H54 (cell line): ENCODE data around the gene LAMA2.

Experiments
- DNase-seq: peaks from one replicate; pipeline ENCODE4 v3.0.0; 2011; ENCODE audit warnings: low spot score, mixed read lengths; ENCODE audit not compliant: insufficient read length
- FAIRE-seq: peaks from 3 replicates; lab custom pipeline; 2011; peaks lifted over from hg19 to GRCh38; lab: Jason Lieb, UNC
- POLR2A ChIP-seq: IDR thresholded peaks from 2 replicates; pipeline ENCODE4 v1.6.1; 2011; ENCODE audit warnings: low read depth, mild to moderate bottlenecking, low read length

Gene LAMA2

GRCh38 chr6:129096651-129097290, 213.8 kb downstream of the LAMA2 start:
- DNase-seq (no peak), FAIRE-seq (no peak)
- TF ChIP-seq POLR2A: no peak

GRCh38 chr6:129098061-129098553, 215.2 kb downstream of the LAMA2 start:
- FAIRE-seq (no peak), DNase-seq (no peak)
- TF ChIP-seq POLR2A: no peak

- TF ChIP-seq POLR2A: no peak
- DNase-seq (no peak), FAIRE-seq (no peak)
Measured at GRCh38 chr6:129099696-129100095, 216.8 kb downstream of the LAMA2 start.

GRCh38 chr6:129100164-129100563, 217.2 kb downstream of the LAMA2 start:
- FAIRE-seq: no peak

GRCh38 chr6:129102741-129103140, 219.8 kb downstream of the LAMA2 start:
- no peak for TF ChIP-seq POLR2A
- DNase-seq (no peak), FAIRE-seq (no peak)

More at GRCh38 chr6:129100164-129100563, 217.2 kb downstream of the LAMA2 start:
- DNase-seq: no peak
- TF ChIP-seq POLR2A: no peak

- FAIRE-seq: no peak
- TF ChIP-seq POLR2A: no peak
- DNase-seq: no peak
Measured at GRCh38 chr6:129104131-129104530, 221.2 kb downstream of the LAMA2 start.

GRCh38 chr6:129104560-129104959, 221.6 kb downstream of the LAMA2 start:
- DNase-seq: no peak
- TF ChIP-seq POLR2A: no peak
- FAIRE-seq: no peak

GRCh38 chr6:129105035-129105434, 222.1 kb downstream of the LAMA2 start:
- DNase-seq (no peak), FAIRE-seq (no peak)

GRCh38 chr6:129105793-129106192, 222.9 kb downstream of the LAMA2 start:
- no peak for TF ChIP-seq POLR2A
- DNase-seq (no peak), FAIRE-seq (no peak)

More at GRCh38 chr6:129105035-129105434, 222.1 kb downstream of the LAMA2 start:
- TF ChIP-seq POLR2A: no peak

GRCh38 chr6:129108337-129108736, 225.4 kb downstream of the LAMA2 start:
- no peak for TF ChIP-seq POLR2A
- DNase-seq (no peak), FAIRE-seq (no peak)

- DNase-seq (no peak), FAIRE-seq (no peak)
- TF ChIP-seq POLR2A: no peak
Measured at GRCh38 chr6:129110690-129111343, 227.9 kb downstream of the LAMA2 start.

GRCh38 chr6:129111346-129111745, 228.4 kb downstream of the LAMA2 start:
- DNase-seq (no peak), FAIRE-seq (no peak)
- TF ChIP-seq POLR2A: no peak

- no peak for TF ChIP-seq POLR2A
- FAIRE-seq (no peak), DNase-seq (no peak)
Measured at GRCh38 chr6:129111853-129112252, 228.9 kb downstream of the LAMA2 start.

GRCh38 chr6:129112591-129112990, 229.7 kb downstream of the LAMA2 start:
- DNase-seq: no peak
- no peak for FAIRE-seq
- TF ChIP-seq POLR2A: no peak

GRCh38 chr6:129113637-129114036, 230.7 kb downstream of the LAMA2 start:
- DNase-seq: no peak
- TF ChIP-seq POLR2A: no peak
- no peak for FAIRE-seq
